Spinal cord (tissue), 10 donors: ENCODE measurements around the gene CD96. TPM values are rescaled to one million over a fixed set of nuclear protein-coding genes. Genes with fewer than 3 reads are reported as not detected.
A peak's percentile ranks its signal among the peaks of the same experiment; 100 is the strongest.
"Not testable (repeated sequence)": the region's sequence is repeated elsewhere in the genome, so short reads cannot be mapped to it uniquely, and the experiment has no call there.

Source experiments
- DNase-seq, 6 donors: peaks; one replicate each; pipeline versions ENCODE4 v3.0.0 to v3.0.0-alpha.2; 2013 to 2015; ENCODE audit warnings: low spot score in 6 of 6, low read depth in 4 of 6
- H3K27ac ChIP-seq: one replicate; pipeline ENCODE4 v1.5.1; 2013; ENCODE audit warnings: low read depth, low read length, control low read depth
- H3K27me3 ChIP-seq: one replicate; pipeline ENCODE4 v1.6.1; 2013; ENCODE audit warnings: low read length; ENCODE audit not compliant: control insufficient read depth, insufficient read depth
- H3K36me3 ChIP-seq: one replicate; pipeline ENCODE4 v1.6.1; 2013; ENCODE audit warnings: low read length; ENCODE audit not compliant: control insufficient read depth, insufficient read depth
- H3K4me1 ChIP-seq: one replicate; pipeline ENCODE4 v1.6.1; 2013; ENCODE audit warnings: low read length; ENCODE audit not compliant: control insufficient read depth, insufficient read depth
- H3K4me3 ChIP-seq: one replicate; pipeline ENCODE4 v1.5.1; 2013; ENCODE audit warnings: low read depth, low read length, control low read depth
- H3K9me3 ChIP-seq: one replicate; pipeline ENCODE4 v1.6.1; 2013; ENCODE audit warnings: low read length; ENCODE audit not compliant: control insufficient read depth, insufficient read depth
- WGBS: methylation state at CpG from one replicate; pipeline ENCODE4 v1.1.5; 2013; ENCODE audit warnings: missing lambda C conversion rate; ENCODE audit not compliant: insufficient coverage; 5-methylcytosine and 5-hydroxymethylcytosine counted together
- polyA plus RNA-seq, 2 donors: library from polyadenylated mRNA; unstranded; fragments of 120-200 nt; gene quantifications; one replicate each; pipeline ENCODE4 v1.2.1, GENCODE V29; 2013; ENCODE audit not compliant: insufficient read length in 2 of 2
- total RNA-seq, 2 donors: library from RNA; depleted of rRNA in 1 of 2; stranded (reverse); fragments of 120-200 nt in 1 of 2; fragments of >200 nt in 1 of 2; gene quantifications; one replicate each; pipeline versions ENCODE4 v1.2.3 to v1.2.4, GENCODE V29; 2013 to 2014
- donor health status: healthy.

The CD96 gene
- total and polyA plus RNA-seq, 4 donors = 0.28 to 0.59 (median 0.32) TPM

DNA sequence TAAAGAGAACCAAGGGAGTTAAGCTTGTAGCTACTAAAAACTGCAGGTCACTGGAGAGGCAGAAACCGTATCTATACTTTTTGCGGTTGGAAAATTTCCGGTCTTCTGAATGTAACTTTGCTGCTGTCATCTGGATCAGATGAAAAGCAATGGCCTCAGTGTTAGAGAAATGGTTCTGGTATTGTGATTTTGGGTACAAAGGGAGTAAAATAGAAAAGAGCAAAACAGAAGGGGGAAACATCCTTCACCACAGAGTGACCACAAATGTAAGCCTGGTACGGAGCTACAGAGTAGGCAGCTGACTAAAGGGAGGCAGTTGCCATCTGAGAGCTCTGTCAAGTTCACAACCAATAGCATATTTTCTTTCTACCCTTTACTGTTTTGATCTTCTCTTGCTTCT is 5.6 kb downstream of the CD96 start:
- no peaks in the 10 kb centered on the region for H3K9me3 ChIP-seq
- H3K4me3 ChIP-seq = no peak overlapping the region
- H3K4me1 ChIP-seq = no peaks in the 10 kb centered on the region
- no peaks in the 10 kb centered on the region for H3K36me3 ChIP-seq
- 81% methylated on average over 4 of the region's 4 CpGs for WGBS
- no peak overlapping the region for H3K27ac ChIP-seq
- H3K27me3 ChIP-seq = no peaks in the 10 kb centered on the region
- DNase-seq = no peak

DNA sequence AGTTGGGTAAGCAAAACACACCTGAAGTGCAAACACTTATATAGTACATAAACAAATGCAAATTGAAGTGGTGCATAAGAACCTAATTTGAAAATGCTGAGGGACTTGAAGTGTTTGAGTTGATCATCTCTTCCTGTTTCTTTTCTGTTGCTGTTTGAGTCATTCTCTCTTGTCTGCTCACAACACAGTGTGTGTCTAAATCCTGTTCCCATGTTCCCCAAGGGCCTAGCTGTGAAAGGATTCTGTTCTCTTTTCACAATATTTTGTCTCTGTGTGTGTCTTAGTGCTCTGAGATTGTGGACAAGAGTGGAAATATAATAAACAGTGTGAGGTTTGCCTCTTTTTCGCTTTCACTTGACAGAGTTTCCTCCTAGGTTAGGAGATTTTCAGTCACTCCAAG is 6.1 kb downstream of the CD96 start:
- Histone ChIP-seq H3K4me3 (no peak overlapping the region), H3K36me3 (no peaks in the 10 kb centered on the region), H3K27ac (no peak overlapping the region), H3K27me3 (no peaks in the 10 kb centered on the region), H3K4me1 (no peaks in the 10 kb centered on the region), H3K9me3 (no peaks in the 10 kb centered on the region)
- no CpG with 5 or more reads among the region's 1 CpG for WGBS
- no peak for DNase-seq

DNA sequence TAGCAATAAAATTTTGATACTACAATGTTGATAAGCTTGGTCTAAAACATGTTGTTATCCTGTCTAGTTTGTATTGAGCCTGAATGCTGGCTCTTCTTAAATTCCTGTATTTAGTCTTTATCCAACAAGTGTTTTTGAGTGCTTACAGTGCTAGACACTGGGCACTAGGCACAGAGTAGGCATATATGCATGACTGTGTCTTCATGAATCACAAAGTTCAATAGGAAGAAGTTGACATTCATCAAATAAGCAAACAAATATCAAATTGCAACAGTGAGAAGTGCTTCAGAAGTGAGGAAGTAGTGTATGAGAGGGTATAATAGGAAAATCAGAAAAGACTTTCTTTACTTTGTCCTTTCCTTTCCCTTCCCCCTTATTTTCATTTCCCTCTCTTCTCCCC is 6.8 kb downstream of the CD96 start:
- no peak for DNase-seq
- H3K4me1 ChIP-seq = no peaks in the 10 kb centered on the region
- no peak overlapping the region for H3K4me3 ChIP-seq

DNA sequence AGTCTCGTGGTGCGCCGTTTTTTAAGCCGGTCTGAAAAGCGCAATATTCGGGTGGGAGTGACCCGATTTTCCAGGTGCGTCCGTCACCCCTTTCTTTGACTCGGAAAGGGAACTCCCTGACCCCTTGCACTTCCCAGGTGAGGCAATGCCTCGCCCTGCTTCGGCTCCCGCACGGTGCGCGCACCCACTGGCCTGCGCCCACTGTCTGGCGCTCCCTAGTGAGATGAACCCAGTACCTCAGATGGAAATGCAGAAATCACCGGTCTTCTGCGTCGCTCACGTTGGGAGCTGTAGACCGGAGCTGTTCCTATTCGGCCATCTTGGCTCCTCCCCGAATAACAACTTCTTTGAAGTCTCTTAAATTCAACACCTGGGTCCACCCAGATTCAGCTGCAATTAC is 19.9 kb downstream of the CD96 start:
- not testable (repeated sequence) for H3K36me3 ChIP-seq
- WGBS = 97% methylated on average over 15 of the region's 25 CpGs

More for the DNA sequence above, 6.8 kb downstream of the CD96 start:
- Histone ChIP-seq H3K36me3 (no peaks in the 10 kb centered on the region), H3K9me3 (no peaks in the 10 kb centered on the region), H3K27ac (no peak overlapping the region), H3K27me3 (no peaks in the 10 kb centered on the region)

DNA sequence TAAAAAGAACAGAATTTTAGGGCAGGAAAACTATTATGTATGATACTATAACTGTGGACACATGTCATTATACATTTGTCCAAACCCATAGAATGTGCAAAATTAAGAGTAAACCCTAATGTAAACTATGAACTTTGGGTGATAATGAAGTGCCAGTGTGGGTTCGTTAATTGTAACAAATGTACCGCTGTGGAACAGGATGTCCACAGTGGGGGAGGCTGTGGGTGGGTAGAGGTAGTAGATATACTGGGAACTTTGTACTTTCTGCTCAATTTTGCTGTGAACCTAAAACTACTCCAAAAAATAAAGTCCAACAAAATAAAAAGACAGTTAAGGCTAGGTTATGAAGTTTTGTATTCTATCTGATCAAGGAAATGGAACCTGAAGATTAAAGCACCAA is 24.8 kb downstream of the CD96 start:
- Histone ChIP-seq H3K4me1 (no peaks in the 10 kb centered on the region), H3K4me3 (no peak overlapping the region), H3K27me3 (no peaks in the 10 kb centered on the region), H3K36me3 (no peaks in the 10 kb centered on the region), H3K27ac (no peak overlapping the region), H3K9me3 (no peaks in the 10 kb centered on the region)
- DNase-seq = no peak
- WGBS = 72% methylated on average over 2 of the region's 2 CpGs

More for the DNA sequence above, 19.9 kb downstream of the CD96 start:
- not testable (repeated sequence) for H3K4me1 ChIP-seq, H3K4me3 ChIP-seq, DNase-seq, H3K27me3 ChIP-seq, H3K9me3 ChIP-seq, H3K27ac ChIP-seq

DNA sequence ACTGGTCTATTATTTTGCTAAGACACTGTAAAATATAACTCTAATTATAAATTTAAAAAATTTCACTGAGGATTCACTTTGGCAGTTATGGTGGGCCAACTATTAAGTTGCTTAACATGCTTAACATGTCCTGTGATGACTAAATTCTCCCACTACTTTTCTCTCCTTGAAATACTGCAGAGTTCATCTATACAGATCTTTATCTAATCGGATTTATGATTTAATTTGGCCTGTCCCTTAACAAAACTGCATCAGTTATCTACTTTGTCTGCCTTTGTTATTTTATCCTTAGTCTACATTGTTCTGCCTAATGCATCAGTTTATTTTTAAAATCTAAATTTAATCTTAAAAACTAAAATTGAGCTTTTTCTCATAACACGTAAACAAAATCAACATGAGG is 26.4 kb downstream of the CD96 start:
- Histone ChIP-seq H3K9me3 (no peaks in the 10 kb centered on the region), H3K4me3 (no peak overlapping the region), H3K4me1 (no peaks in the 10 kb centered on the region), H3K36me3 (no peaks in the 10 kb centered on the region), H3K27me3 (no peaks in the 10 kb centered on the region), H3K27ac (no peak overlapping the region)
- WGBS = 83% methylated on average over 1 of the region's 2 CpGs
- no peak for DNase-seq

DNA sequence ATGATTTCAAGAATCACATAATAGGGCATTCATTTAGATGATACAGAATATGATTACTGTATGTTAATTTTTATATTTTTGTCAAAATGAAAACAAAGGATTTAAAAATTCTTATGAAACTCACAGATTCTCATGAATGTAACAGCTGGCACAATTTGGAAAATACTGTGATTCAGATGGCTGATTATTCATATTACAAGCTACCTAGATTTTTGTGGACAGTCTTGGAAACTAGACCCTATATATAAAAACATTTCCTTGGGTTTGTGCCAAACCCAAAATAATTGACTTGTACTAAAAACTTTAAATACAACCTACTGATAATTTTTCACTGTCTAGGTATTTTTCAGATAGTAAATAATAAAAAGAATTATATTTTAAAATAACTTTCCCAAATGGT is 26.9 kb downstream of the CD96 start:
- Histone ChIP-seq H3K27ac (no peak overlapping the region), H3K4me1 (no peaks in the 10 kb centered on the region), H3K36me3 (no peaks in the 10 kb centered on the region), H3K9me3 (no peaks in the 10 kb centered on the region), H3K4me3 (no peak overlapping the region), H3K27me3 (no peaks in the 10 kb centered on the region)
- peak in 1 of 6 donors; percentile 48 for DNase-seq

DNA sequence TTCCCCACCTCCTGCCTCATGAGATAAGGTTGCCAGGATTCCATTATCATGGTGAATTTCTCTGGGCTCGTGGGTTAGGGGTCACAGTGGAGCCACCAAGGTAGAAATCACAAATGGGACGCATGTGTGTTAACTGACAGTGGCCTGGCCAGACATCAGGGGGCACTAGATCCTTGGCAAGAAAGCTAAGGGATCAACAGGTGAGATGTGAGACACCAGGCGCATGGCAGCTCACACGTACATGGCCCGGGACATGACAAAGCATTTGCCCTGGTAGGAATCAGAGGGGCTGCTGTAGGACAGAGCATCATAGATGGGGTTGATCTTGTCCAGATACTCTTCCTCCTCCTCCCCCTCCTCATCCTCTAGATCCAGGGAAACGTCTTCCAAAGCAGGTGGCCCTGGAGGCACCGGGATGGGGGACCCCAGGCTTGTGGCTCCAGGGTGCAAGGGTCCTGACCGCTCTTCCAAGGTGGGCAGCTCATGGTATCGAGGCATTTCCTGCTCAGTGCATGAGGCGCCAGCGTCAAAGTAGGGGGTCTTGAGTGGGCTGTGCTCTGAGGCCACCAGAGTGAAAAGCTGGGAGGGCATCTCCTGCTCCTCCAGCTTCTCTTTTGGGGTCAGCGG is 28.5 kb downstream of the CD96 start:
- Histone ChIP-seq H3K4me1 (no peaks in the 10 kb centered on the region), H3K9me3 (no peaks in the 10 kb centered on the region), H3K4me3 (no peak overlapping the region), H3K27ac (no peak overlapping the region), H3K36me3 (no peaks in the 10 kb centered on the region), H3K27me3 (no peaks in the 10 kb centered on the region)
- 98% methylated on average over 11 of the region's 12 CpGs for WGBS
- no peak for DNase-seq

DNA sequence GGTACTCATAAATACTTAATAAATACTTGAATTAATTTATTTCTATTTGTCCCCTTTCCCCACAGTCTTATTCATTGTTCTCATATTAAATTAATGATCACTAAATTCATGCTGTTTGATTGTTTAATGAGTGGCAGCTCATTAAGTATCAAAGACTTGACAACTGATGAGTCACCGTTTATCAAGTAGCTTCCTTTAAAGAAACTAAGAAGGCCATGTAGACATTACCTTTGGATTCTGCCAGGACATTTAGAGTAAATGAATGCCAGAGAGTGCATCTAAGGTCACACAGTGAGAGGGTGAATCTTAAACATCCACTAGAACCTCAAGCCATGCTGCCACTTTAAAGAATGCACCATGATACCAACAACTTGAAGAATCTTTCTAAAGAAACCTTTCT is 29.3 kb downstream of the CD96 start:
- H3K4me3 ChIP-seq = no peak overlapping the region
- H3K9me3 ChIP-seq = no peaks in the 10 kb centered on the region
- WGBS = no CpG with 5 or more reads among the region's 1 CpG
- H3K4me1 ChIP-seq = no peaks in the 10 kb centered on the region
- no peak for DNase-seq
- no peaks in the 10 kb centered on the region for H3K27me3 ChIP-seq
- no peaks in the 10 kb centered on the region for H3K36me3 ChIP-seq
- no peak overlapping the region for H3K27ac ChIP-seq

DNA sequence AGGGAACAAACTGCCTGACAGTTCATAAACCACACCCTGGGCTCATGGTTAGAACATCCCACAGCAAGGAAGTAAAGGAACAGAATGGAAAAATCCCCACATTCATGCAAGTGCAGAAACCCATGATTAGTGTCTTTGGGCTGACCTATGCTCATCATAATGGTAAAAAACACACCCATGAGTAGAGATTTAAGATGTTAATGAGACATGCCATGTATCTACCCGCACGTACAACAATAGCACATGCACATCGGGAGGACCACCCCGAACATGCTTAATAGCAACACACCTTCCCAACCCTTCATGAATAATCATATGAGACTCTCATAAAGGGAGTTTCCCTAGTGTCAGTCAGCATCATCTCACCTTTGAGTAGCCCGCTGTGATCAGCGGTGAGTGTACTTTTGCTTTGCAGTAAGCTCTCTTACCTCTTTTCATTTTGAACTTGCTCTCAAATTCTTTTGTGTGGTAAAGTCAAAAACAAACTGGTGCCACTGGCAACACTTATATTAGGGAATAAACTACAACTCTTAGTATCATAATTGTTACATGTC is 30.0 kb downstream of the CD96 start:
- no peak for DNase-seq
- Histone ChIP-seq H3K27ac (no peak overlapping the region), H3K4me1 (no peaks in the 10 kb centered on the region), H3K27me3 (no peaks in the 10 kb centered on the region), H3K36me3 (no peaks in the 10 kb centered on the region), H3K4me3 (no peak overlapping the region), H3K9me3 (no peaks in the 10 kb centered on the region)
- 100% methylated on average over 1 of the region's 6 CpGs for WGBS
